HG02840 (cell line): ENCODE results near the gene CKAP5.
A peak's percentile ranks its signal among the peaks of the same experiment; 100 is the strongest.

ENCODE experiments used
- ATAC-seq: cut with Tn5 transposase; IDR thresholded peaks from one replicate; pipeline ENCODE4 v1.9.1; 2021; ENCODE audit warnings: mild to moderate bottlenecking, moderate library complexity, moderate number of reproducible peaks; ENCODE audit not compliant: unreplicated experiment, low FRiP score

Gene CKAP5

DNA sequence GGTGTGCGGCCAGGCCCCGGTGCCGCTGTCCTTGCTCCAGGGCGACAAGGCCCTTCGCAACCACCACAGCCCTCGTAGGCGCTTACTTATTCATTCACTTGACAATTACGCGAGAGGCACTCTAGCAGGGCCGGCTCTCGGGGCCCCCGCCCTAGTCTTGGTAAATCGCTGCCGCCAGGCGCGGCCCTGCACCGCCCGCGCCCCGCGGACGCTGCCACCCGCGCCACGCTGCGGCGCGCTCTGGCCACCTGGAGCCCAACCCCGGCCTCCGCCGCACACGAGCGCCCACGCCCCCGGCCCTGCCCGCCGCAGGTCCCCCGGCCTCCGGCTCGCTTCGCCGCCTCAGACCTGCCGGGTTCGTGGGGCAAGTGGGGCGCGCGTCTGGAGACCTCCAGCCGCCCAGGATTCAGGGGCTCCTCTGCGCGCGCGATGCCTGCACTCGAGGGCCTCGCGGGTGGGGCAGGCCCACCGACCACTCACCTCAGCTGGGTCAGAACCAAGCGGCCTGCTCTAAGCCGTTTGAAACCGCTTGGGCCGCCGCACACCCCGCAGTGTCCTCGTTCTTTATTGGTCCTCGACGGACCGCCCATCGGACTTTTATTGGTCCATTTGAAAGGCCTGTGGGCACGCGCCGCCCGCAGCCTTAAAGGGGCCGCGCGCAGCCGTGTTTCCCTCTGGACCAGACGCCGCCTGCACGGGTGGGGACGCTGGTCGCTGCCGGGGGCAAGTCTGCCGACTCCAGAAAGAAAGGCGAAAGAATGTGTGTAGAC lies at the start of gene CKAP5:
CKAP5 (minus strand) TSS at position 541 of the 770 bp plus-strand sequence. CDS start 25,049 bp downstream, outside the sequence.
- ATAC-seq, result peak; percentile 91

DNA sequence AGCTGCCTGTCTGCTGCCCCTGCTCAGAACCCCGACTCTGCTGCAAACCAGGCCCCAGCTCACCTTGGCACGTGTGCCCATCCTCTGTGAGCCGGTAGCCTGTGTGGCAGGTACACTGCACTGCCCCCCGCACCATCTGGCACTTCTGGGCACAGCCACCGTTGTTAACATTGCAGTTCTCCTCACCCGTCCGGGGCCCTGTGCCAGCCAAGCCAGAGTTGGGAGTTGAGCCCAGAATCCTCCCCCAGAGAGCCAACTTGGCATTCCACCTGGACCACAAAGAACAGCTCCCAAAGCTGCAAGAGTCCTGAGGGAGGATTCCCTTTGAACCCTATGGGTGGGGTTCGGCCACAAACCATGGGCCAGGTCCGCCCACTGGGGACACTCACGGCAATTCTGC lies 49.7 kb upstream of the CKAP5 start:
- ATAC-seq, result no peak

DNA sequence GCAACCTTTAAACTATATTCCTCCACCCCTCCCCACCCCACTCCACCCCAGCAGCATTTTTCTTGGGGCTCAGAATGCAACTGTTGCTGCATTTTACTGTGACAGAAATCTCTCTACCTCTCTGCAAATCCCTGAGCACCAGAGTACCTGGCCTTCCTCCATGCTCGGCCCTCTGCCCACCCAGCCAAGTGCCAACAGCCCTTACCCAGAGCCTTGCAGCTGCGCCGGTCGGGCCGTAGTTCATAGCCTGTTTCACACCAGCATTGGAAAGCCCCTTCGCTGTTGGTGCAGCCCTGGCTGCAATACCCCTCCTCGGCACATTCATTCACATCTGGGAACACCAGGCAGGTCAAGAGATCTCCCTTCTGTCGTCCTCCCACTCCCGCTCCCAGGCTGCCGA lies 48.9 kb upstream of the CKAP5 start:
- no peak for ATAC-seq

DNA sequence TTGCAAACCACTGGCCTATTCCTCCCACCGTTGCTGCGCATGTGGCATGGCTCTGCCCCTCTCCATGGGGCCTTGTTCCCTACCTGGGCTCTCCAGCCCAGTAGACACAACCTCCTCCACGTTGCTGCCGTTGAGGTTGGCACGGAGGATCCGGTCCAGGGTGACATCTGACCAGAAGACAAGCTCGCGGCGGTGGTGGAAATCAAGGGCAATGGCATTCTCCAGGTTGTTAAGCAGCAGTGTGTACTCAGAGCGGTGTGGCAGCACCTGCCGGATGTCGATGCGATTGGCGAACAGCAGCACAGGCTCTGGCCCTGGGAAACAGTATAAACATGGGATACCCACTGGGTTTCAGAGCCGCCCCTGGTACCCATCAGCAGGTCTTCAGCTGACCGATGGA lies 48.4 kb upstream of the CKAP5 start:
- no peak for ATAC-seq

DNA sequence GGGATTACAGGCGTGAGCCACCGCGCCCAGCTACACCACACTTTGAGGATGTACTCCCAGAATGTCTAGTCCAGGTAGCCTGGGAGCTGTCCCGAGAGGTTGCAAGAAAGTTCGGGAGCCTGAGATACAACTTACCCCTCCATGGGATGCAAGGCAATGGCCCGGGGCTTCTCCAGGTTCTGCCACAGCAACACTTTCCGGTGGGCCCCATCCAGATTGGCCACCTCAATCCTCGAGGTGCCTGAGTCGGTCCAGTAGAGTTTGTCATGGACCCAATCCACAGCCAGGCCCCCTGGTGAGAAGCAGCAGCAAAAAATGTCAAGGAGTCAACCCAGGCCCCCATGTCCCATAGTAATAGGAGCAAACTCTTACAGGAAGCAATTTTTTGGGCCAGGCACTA lies 46.8 kb upstream of the CKAP5 start:
- no peak for ATAC-seq

DNA sequence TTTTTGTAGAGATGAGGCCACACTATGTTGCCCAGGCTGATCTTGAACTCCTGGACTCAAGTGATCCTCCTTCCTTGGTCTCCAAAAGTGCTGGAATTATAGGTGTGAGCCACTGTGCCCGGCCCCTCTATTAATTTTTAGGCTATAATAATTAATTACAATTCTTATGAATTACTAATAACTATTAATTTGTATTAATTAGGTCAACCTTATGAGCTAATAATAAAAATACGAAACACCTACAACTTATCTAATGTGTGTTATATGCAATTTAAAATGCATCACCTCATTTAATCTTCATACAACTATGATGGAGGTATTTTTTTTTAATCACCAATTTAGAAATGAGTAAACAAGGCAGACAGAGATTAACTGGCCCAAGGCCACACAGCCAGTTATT lies 46.0 kb upstream of the CKAP5 start:
- no peak for ATAC-seq

DNA sequence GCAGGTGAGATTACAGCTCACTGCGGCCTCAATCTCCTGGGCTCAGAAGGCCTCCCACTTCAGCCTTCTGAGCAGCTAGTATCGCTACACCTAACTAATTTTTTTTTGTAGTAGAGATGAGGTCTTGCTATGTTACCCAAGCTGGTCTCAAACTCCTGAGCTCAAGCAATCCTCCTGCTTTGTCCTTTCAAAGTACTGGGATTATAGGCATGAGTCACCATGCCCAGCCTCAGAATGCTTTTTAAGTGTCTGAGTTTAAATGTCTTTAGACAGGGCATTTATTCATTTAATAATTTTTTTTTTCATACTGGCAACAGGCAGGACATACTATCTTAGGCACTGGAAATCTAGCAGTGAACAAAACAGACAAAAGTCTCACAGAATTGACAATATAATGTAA lies 44.6 kb upstream of the CKAP5 start:
- ATAC-seq, result no peak

DNA sequence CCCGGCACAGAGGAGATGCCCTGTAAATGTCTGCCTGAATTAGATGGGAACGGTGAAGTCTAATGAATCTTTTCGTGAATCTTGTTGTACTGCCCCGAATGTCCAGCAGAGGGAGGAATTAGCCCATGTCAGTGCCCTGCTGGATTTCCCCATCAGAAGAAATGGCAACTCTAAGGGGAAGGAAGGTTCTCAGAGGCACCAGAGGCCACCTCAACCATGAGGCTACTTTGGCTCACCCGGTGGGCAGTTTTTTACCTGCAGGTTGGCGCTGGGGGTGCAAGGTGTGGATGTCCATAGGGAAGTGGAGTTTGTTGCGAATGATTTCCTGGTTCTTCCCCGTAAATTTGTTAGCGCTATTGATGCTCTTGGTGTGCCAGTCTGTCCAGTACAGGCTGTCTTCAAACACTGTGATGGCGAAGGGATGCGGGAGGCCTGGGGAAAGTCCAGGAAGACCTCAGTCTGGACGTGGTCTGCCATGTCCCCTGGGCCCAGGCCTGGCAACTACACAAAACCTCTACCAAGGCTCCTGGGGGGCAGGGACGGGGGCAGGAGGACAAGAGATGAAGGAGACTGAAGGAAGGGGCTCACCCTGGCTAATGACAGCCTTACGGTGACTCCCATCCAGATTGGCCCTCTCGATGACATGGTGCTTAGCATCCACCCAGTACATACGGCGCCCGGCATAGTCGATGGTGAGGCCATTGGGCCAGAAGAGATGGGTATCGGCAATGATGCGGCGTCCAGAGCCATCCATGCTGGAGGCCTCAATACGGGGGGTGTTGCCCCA lies 43.8 kb upstream of the CKAP5 start:
- no peak for ATAC-seq

DNA sequence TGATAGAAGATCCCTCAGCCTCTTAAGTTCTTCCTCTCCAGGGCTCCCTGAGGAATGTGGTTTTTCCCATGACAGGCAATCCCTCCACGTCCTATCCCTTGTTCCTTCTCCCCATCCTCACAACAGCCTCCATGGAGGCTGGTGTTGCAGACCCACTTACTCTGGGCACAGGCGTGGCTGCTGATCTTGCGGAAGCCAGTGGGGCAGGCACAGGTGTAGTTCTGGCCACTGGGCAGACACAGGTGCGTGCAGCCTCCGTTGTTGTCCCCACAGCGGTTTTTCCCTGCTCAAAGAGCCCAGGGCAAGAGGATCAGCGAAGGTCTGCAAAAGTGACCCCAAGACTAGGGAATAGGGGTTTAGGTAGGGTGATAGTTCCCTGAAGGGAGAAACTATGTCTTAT lies 43.2 kb upstream of the CKAP5 start:
- ATAC-seq, result no peak

DNA sequence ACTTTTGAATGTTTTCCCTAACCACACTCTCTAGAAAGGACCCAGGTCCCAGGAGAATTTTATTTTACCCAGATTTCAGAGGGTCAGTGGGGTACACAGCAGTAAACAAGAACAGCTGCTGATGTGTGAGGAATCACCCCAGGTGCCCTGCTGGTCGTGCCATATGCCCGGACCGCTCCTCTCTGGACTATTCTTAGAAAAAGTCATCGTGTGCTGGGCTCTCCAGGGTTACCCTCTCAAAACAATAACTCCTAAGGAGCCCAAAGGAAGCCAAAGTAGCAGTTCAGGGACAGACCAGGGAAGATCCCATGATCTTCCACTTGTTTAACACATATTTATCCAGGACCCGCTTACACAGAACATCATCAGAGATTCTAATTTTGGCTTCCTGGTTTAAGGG lies 42.6 kb upstream of the CKAP5 start:
- ATAC-seq, result no peak

DNA sequence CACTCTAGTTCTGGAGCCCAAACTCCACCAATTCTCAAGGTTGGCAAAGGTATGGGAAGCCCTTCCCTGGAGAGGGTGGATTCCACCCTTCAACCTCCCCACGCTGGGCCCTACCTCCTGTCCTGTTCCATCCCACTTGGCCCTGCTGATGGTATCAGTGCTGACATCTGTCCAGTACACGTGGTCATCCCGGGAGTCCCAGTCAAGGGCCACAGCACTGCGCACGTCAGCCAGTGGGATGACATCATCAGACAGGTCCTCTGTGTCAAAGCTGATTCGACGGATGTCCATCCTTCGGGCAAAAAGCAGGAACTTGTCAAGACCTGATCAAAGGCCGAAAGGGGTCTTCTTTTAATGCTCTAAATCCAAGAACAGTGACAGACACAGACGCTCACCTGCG lies 40.1 kb upstream of the CKAP5 start:
- no peak for ATAC-seq

DNA sequence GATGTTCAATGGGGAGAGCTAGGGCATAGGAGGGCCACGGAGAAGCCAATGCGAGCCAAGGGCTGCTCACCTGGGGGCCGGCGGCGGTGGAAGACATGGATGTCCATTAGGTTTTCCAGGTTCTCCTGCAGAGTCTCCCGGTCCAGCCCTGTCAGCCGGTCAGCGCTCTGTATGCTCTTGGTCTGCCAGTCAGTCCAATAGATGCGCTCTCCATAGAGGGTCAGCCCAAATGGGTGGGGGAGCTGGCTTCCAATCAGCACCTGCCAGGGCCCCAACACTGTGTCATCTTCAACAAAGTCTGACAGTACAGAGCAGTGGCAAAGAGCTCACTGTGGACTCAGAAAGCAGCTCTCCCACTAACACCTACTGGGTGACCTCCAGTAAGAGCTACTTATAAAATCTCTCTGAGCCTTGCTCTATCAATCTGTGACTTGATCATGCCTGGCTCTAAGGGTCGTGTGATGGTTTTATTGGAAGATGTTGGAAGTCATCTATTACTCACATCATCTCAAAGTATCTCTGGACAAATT lies 33.0 kb upstream of the CKAP5 start:
- ATAC-seq, result no peak

DNA sequence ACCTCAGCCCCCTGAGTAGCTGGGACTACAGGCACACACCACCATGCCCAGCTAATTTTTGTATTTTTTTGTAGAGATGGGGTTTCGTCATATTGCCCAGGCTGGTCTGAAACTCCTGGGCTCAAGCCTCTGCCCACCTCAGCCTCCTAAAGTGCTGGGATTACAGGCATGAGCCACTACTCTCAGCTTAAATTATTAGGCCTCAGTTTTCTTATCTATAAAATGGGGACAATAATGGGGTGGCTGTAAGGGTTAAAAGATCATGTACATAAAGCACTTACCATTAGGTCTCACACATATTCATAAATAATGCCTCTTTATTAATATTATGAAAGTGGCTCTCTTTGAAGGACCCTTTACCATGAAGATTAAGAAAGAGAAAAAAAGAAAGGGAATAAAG lies 31.5 kb upstream of the CKAP5 start:
- no peak for ATAC-seq

DNA sequence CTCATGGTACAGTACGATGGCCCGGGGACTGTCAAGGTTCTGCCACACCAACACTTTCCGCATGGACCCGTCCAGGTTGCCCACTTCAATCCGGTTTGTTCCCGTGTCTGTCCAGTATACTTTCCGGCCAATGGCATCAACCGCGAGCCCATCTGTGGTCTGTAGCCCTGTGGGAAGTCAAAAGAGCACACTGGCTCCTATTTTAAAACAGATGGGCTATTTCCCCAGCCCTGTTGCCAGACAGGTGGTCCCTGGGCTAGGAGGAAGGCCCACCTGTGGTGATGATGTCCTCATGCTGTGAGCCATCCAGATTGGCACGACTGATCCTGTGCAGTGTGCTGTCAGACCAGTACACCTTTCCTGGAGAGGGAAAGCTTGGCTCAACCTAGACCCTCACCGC lies 30.4 kb upstream of the CKAP5 start:
- ATAC-seq, result no peak

DNA sequence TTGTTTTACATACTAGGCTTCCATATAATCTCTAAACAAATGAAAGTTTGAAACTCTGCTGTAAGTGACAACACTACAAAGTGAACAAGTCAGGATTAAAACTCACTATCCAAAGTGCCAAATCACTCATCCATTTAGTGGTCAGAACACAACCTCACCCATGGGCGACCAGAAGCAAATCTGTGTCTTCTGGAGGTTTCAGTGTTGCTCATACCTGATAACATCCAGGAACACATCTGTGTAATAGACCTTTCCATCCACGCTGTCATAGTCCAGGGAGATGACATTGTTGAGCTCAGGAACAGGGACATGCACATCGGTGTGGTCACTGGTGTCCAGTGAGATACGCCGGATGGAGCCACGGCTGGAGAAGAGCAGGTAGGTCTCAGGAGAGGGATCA lies 28.5 kb upstream of the CKAP5 start:
- no peak for ATAC-seq

DNA sequence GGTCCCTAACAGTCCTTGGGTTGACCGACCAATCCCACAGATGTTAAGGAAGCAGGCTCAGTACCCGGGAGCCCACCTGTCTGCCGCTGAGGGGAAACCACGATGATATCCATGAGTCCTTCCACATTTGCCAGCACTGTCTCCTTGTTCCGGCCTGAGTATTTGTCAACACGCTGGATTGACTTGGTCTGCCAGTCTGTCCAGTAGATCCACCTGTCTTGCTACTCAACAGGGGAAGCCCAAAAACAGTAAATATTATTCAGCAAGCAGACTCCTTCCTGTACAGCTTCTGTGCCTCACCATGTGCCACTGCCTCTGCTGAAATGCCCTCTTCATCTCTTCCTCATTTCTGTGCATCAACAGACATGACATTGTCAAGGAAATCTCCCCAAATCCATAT lies 22.8 kb upstream of the CKAP5 start:
- no peak for ATAC-seq

DNA sequence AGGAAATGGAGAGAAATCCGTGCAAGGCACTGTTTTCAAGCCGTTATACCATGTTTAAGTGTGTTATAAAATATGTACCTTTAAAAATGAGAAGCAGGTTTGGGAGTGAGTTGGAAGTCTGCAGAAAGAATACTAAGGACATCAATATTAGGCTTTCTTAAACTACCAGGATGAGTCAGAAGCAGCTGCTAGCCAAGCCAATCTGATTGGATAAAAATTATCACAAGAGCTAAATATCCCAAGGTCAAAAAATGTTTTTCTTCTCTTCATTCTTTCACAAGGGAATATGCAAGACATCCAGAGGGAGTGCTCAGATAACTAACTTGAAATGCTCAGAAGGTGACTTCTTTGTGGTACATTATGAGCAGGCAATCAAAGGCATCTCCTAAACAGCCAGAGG lies 19.3 kb upstream of the CKAP5 start:
- no peak for ATAC-seq

DNA sequence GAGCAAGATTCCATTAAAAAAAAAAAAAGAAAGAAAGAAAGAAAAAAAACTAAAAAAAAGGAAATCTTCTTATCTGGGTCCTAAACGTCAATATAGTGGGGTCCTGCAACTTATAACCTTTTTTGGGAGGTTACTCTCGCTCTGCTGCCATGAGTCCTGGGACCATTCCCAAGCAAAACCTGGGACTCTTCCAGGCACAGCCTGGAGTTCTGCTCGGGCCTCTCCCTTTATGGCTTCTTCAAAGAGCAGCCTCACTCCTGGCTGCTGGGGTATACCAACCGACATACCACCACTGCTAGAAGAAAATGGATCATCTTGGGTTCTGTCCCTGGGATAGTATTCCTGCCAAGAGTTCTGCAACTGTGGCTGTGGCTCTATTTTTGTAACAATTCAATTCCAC lies 14.1 kb upstream of the CKAP5 start:
- no peak for ATAC-seq

DNA sequence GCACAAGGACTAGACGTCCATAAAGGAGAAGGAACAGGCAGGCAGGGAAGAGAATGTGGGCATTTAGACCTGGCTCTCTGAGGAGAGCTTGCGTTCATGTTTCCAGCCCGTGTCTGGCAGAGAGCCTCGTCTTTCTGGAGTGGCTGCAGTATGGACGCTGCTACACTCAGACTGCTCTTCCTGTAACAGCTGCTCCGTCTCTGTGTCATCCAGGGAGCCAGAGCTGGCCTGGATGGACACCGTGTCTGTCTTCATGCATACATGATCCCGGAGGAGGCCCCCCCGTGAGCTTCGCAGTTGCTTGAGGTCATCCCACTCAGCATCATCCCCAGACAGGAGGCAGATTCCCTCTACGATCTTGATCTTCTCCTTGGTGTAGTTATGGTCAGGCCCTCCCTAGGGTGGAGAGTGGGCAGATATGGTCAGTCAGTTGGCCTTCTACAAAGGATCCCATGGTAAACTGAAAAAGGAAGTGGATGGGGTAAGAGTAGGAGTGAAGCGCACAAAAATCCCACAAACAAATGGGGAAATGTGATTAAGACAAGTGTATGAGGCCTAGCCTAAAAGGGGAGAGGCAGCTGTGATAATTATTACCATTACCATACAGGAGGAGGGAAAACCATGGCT lies 13.0 kb upstream of the CKAP5 start:
- no peak for ATAC-seq

DNA sequence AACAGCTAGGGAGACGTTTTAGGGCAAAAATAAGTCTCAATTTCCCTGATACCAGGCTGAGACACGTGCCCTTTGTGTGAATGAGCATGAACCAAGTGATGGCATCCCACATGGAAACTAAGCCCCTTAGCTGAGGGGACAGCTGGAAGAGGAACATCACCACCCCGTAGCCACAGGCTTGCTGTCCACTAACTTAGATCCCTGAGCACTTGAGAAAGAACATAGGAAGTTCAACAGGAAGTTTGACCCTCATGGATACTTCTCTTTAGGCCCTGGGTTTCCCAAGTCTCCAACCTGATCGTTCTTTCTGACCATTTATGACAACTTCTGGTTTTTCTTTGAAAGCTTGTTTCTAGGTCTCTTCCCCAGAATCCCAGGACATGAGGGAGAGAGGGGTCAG lies 11.6 kb upstream of the CKAP5 start:
- ATAC-seq, result no peak

DNA sequence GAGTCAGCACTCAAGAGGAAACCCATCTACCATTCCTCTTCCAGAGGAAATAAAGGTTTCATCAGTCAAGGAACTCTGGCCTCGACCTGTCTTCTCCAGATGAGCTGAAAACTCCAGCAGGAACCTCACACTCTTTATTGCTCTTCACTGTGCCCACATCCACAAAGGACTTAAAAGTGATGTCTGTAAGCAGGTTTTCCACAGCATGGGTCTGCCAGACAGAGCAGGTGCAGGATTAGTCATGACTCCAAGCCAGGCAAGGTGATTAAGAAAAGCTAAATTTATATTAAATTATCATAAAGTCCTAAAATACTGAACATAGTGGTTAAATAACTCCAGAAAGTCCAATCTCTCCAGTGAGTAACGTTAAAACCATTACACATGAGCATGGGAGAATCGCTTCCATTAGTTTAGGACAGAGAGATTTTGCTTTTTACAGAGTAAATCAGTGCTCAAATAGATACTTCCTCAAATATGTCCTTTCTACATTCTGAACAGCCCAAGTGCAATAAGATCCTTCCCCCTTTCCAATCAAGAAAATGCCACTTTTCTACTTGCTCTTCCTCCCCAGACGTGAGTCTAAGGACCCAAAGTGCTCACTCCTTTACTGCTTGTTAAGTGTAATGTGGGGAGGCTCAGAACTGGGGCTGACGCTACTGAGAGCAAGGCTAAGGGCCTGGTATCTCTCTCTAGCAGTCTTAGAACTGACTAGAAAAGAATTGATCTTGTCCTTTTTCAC lies 10.7 kb upstream of the CKAP5 start:
- no peak for ATAC-seq
